Measurements from ENCODE around the gene TRIM26. TPM values are rescaled to one million over a fixed set of nuclear protein-coding genes. Genes with fewer than 3 reads are reported as not detected.
"Not testable (repeated sequence)": the region's sequence is repeated elsewhere in the genome, so short reads cannot be mapped to it uniquely, and the experiment has no call there.

The TRIM26 gene
- total RNA-seq, 4 donors from 2014 or later: 14.9 to 38.1 (median 30.0) TPM

- intact Hi-C loops (cut with DNase I; ENCODE audit: low total_unique reads): no loop called here
- H3K27me3 ChIP-seq: no peaks in the 10 kb centered on the region
These were observed 69.4 kb downstream of the TRIM26 start for GRCh38 chr6:30143780-30144179.

GRCh38 chr6:30142665-30143064 lies 70.5 kb downstream of the TRIM26 start:
- TF ChIP-seq POLR2A (IDR thresholded peaks at IDR 0.05) (no peak), CTCF (IDR thresholded peaks at IDR 0.05) (no peak)
- H3K27ac ChIP-seq: no peak overlapping the region
- H3K4me1 ChIP-seq: no peaks in the 10 kb centered on the region
- no peaks in the 10 kb centered on the region for H3K9me3 ChIP-seq
- intact Hi-C loops (cut with DNase I; ENCODE audit: low total_unique reads): no loop called here
- no peak overlapping the region for H3K4me3 ChIP-seq
- DNase-seq: no peak
- H3K36me3 ChIP-seq: no peaks in the 10 kb centered on the region
- H3K27me3 ChIP-seq: no peaks in the 10 kb centered on the region

More at GRCh38 chr6:30143780-30144179, 69.4 kb downstream of the TRIM26 start:
- TF ChIP-seq POLR2A (IDR thresholded peaks at IDR 0.05): no peak
- TF ChIP-seq CTCF (IDR thresholded peaks at IDR 0.05): no peak
- no peak overlapping the region for H3K27ac ChIP-seq
- DNase-seq: no peak
- no peaks in the 10 kb centered on the region for H3K4me1 ChIP-seq
- no peaks in the 10 kb centered on the region for H3K9me3 ChIP-seq
- H3K36me3 ChIP-seq: no peaks in the 10 kb centered on the region
- no peak overlapping the region for H3K4me3 ChIP-seq

GRCh38 chr6:30140240-30140639 lies 73.0 kb downstream of the TRIM26 start:
- H3K27me3 ChIP-seq; H3K27ac ChIP-seq; DNase-seq; H3K9me3 ChIP-seq; intact Hi-C loops (cut with DNase I; ENCODE audit: low total_unique reads); H3K4me3 ChIP-seq; H3K36me3 ChIP-seq; H3K4me1 ChIP-seq: not testable (repeated sequence)

GRCh38 chr6:30136570-30137286 lies 76.5 kb downstream of the TRIM26 start:
- H3K4me1 ChIP-seq: no peaks in the 10 kb centered on the region
- H3K4me3 ChIP-seq: no peak overlapping the region
- H3K9me3 ChIP-seq: no peaks in the 10 kb centered on the region
- intact Hi-C loops (cut with DNase I; ENCODE audit: low total_unique reads): no loop called here
- H3K27ac ChIP-seq: no peak overlapping the region
- TF ChIP-seq CTCF (IDR thresholded peaks at IDR 0.05) (no peak), POLR2A (IDR thresholded peaks at IDR 0.05) (no peak)
- no peaks in the 10 kb centered on the region for H3K27me3 ChIP-seq
- no peak for DNase-seq
- H3K36me3 ChIP-seq: no peaks in the 10 kb centered on the region

GRCh38 chr6:30135757-30136156 lies 77.4 kb downstream of the TRIM26 start, which contains the start of gene TRIM40:
TSS of gene TRIM40 (plus strand) at chr6:30136140. CDS start at chr6:30137037, 897 bp downstream.
- H3K4me1 ChIP-seq: no peaks in the 10 kb centered on the region
- no peak within 1 kb of the TSS for H3K4me3 ChIP-seq
- TF ChIP-seq CTCF (IDR thresholded peaks at IDR 0.05) (no peak), POLR2A (IDR thresholded peaks at IDR 0.05) (no peak)
- no peak for DNase-seq
- H3K9me3 ChIP-seq: no peaks in the 10 kb centered on the region
- no peaks in the 10 kb centered on the region for H3K36me3 ChIP-seq
- no peak within 1 kb of the TSS for H3K27ac ChIP-seq
- H3K27me3 ChIP-seq: no peaks in the 10 kb centered on the region
- intact Hi-C loops (cut with DNase I; ENCODE audit: low total_unique reads): no loop called here
